ENCODE data around the gene HSPG2.
A peak's percentile ranks its signal among the peaks of the same experiment; 100 is the strongest.
"Not testable (repeated sequence)": the region's sequence is repeated elsewhere in the genome, so short reads cannot be mapped to it uniquely, and the experiment has no call there.

The HSPG2 gene

DNA sequence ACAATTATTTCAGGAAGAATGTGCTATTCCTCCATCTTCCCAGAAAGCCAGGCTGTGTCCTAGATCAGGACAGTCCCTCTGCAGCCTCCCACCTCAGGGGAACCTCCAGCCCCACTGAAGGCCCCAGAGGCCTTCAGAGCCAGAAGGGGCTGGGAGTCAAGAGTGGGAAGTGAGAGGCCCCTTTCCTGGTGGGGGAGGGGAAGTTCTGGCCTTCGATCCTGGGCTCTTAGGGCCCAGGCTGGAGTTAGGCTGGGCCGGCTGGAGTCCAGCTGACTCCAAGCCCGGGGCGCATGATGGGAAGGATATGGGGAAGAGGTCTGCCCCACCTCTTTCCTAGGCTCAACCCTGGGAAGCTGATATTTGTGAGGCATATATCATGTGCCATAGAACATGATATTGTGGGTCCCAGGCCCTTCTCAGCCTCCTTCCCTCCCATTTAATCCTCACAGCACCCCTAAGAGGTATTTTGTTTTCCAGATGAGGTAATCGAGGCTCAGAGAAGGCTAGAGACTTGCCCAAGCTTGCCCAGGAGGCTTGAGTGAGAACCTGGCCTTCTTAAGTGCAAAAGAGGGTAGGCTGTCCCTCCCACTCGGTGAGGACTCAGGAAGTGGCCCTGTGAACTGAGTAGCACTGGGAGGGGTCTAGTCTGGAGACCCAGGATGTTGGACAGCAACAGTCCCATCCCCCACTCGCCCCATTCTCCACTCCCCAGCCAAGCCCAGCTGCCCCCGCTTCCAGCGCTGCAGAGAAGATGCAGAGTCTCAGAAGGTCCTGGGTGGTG, 18.6 kb upstream of the HSPG2 start:
- DNase-seq (ENCODE audit: low spot score): no peak

- no peak for DNase-seq (ENCODE audit: low spot score)
These were observed 17.9 kb upstream of the HSPG2 start for GRCh38 chr1:21955058-21955457.

- no peak for DNase-seq (ENCODE audit: low spot score)
These were observed 15.8 kb upstream of the HSPG2 start for GRCh38 chr1:21952786-21953520.

- no peak for DNase-seq (ENCODE audit: low spot score)
These were observed 14.2 kb upstream of the HSPG2 start for GRCh38 chr1:21951226-21951870.

GRCh38 chr1:21950734-21951133, 13.6 kb upstream of the HSPG2 start:
- no peak for DNase-seq (ENCODE audit: low spot score)

DNA sequence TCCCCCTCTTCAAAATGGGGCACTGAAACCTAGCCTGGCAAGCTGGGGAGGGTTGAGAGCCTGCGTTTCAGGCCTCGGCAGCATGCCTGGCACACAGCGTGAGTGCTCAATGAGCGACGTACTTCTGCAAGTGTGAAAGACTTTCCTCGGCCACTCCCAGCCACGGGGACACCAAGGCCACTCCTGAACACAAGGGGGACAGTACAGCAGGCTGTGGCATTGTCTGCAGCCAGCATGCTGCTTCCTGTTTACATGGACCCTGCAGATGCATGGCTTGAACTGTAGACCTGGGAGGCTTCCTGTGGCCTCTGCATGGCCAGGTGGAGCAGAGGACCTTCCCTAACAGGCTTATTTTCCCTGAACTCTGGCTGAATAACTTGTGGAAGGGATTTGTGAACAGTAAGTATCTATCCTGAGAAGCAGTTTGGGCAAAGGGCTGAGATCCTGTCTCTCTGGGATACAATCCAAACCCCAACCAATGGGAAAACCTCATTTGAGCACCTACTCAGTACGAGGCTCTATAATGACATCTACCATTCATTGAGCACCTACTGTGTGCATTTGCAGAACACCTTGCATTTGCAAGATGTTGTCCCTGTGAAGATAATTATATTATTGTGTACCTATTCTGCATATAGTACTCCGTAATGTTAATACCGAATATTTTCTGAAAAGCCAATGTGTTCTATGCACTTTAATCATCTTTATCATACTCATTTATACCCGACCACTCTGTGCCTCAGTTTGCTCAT, 9.9 kb upstream of the HSPG2 start:
- no peak for DNase-seq (ENCODE audit: low spot score)

GRCh38 chr1:21944733-21945073, 7.6 kb upstream of the HSPG2 start:
- DNase-seq (ENCODE audit: low spot score): no peak

DNA sequence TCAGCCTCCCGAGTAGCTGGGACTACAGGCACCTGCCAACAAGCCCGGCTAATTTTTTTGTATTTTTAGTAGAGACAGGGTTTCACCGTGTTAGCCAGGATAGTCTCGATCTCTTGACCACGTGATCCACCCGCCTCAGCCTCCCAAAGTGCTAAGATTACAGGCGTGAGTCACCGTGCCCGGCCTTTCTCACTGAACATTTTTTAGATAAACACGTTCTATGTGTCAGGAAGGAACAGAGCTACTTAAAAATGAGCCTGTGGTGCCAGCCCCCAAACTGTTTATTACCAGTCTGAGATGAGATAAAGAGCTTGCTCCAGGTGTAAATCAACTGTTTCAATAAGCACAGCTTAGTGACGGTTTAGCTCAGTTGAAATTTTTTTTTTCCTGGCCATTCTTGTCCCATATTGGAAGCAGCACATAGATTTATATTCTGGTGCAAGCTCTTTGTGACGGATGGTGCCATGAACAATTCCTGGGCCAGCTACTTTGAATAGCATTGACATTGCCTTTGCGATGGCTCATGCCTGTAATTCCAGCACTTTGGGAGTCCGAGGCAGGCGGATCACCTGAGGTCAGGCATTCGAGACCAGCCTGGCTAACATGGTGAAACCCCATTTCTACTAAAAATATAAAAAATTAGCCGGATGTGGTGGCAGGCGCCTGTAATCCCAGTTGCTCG, 6.0 kb upstream of the HSPG2 start:
- DNase-seq (ENCODE audit: low spot score): not testable (repeated sequence)

- no peak for DNase-seq (ENCODE audit: low spot score)
These were observed 5.4 kb upstream of the HSPG2 start for GRCh38 chr1:21942464-21942863.

- DNase-seq (ENCODE audit: low spot score): no peak
These were observed 4.3 kb upstream of the HSPG2 start for GRCh38 chr1:21941370-21941769.

GRCh38 chr1:21940492-21940891, 3.4 kb upstream of the HSPG2 start:
- DNase-seq (ENCODE audit: low spot score): no peak

- peak; percentile 67 for DNase-seq (ENCODE audit: low spot score)
These were observed 2.7 kb upstream of the HSPG2 start for GRCh38 chr1:21939650-21940374.

- DNase-seq (ENCODE audit: low spot score): no peak
These were observed 1.8 kb upstream of the HSPG2 start for GRCh38 chr1:21938732-21939538.

- DNase-seq (ENCODE audit: low spot score): peak; percentile 84
These were observed 437 bp upstream of the HSPG2 start for GRCh38 chr1:21937372-21938121.

DNA sequence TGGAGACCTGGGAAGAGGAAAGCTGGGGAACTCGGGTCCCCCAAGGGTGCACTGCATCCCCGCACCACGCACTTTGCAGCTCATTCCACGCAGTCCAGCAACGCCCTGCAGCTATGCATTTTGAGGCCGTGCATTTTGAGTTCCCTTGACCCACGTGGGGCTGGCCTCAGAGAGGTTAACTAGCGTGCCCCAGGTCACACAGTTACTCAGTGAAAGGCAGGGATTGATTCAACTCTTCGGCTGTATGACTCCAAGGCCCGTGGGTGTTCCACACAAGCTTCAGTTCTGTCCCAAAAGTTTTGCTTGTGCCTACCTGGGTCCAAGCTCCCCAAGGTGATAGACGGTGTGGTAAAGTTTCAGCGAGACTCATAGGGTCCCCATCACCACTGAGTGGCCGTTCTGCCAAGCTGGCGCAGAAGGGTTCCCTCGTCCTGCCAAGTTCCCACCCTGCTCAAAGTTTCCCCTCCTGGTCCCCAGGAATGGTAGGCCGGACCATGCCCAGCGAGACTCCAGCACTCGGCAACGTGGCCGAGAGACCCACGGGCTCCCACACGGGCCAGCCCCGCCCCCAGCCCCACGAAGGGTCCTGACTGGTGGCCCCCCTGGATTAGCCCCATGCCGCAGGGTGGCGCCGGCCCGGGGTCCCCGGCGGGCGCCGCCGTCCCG, 611 bp downstream of the HSPG2 start:
- no peak for DNase-seq (ENCODE audit: low spot score)

- no peak for DNase-seq (ENCODE audit: low spot score)
These were observed 1.2 kb downstream of the HSPG2 start for GRCh38 chr1:21935891-21936365.

GRCh38 chr1:21935393-21935804, 1.7 kb downstream of the HSPG2 start:
- DNase-seq (ENCODE audit: low spot score): no peak

- DNase-seq (ENCODE audit: low spot score): no peak
These were observed 3.5 kb downstream of the HSPG2 start for GRCh38 chr1:21933397-21934248.

Measured in LoVo (cell line).